Testis (tissue), 2 donors: ENCODE measurements around the gene PROZ.

ENCODE experiments used
- POLR2A ChIP-seq: fragments of 450-650 bp; IDR thresholded peaks from one replicate; pipeline ENCODE4 v1.6.1; 2017; ENCODE audit warnings: antibody characterized with exemption, mild to moderate bottlenecking, moderate library complexity
- TF ChIP-seq, protein P1 (sequence below), 3 experiments: fragments of 450-650 bp in 2 of 3; fragments of 200-600 bp in 1 of 3; sonication (generic) in 1 of 3; IDR thresholded peaks; one replicate each; pipeline ENCODE4 v1.5.1; 2016 to 2019; ENCODE audit warnings: antibody characterized with exemption in 3 of 3, mild to moderate bottlenecking in 2 of 3, moderate library complexity in 1 of 3

DNA sequence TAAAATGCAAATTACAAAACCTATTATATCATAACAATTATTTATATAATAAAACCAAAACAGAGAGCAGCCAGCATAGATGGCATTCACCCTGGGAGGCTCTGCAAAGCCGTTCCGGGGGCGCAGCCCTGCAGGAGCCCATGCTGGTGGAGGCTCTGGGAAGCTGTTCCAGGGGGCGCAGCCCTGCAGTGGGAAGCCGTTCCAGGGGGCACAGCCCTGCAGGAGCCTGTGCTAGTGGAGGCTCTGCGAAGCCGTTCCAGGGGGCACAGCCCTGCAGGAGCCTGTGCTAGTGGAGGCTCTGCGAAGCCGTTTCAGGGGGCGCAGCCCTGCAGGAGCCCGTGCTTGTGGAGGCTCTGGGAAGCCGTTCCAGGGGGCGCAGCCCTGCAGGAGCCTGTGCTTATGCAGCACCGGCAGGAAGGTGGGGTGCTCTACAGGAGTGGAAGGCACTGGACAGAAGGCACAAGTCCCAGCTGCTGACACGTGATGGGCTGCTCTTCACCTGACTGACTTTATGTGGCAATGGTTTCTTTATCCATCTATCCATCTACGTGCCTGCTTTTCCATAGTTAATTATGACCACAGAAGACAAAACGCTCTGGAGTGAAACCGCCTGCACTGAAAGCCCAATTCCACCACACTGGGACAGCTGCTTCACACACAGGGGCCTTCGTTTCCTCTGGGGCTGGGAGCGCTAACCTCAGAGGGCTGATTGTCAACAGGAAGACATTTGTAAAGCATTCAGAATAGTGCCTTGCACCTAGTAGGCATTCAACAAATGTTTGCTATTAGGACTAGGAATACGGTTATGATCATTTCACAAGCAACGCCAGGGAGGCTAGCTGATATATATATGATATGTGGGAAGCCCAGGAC lies 26.4 kb downstream of the PROZ start:
- TF ChIP-seq POLR2A, result no peak
- TF ChIP-seq, protein P1, sequence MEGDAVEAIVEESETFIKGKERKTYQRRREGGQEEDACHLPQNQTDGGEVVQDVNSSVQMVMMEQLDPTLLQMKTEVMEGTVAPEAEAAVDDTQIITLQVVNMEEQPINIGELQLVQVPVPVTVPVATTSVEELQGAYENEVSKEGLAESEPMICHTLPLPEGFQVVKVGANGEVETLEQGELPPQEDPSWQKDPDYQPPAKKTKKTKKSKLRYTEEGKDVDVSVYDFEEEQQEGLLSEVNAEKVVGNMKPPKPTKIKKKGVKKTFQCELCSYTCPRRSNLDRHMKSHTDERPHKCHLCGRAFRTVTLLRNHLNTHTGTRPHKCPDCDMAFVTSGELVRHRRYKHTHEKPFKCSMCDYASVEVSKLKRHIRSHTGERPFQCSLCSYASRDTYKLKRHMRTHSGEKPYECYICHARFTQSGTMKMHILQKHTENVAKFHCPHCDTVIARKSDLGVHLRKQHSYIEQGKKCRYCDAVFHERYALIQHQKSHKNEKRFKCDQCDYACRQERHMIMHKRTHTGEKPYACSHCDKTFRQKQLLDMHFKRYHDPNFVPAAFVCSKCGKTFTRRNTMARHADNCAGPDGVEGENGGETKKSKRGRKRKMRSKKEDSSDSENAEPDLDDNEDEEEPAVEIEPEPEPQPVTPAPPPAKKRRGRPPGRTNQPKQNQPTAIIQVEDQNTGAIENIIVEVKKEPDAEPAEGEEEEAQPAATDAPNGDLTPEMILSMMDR (IDR thresholded peaks at IDR 0.05), result no peak
